Loucy (cell line): ENCODE data around the gene MSX1.

Source experiments
- EZH2phosphoT487 ChIP-seq: fragments of 200-600 bp; IDR thresholded peaks from 2 replicates; pipeline ENCODE4 v1.6.1; 2018; ENCODE audit warnings: antibody characterized with exemption, mild to moderate bottlenecking, moderate library complexity, borderline replicate concordance
- TF ChIP-seq, protein P1 (sequence below): fragments of 200-600 bp; sonication (generic); conservative IDR thresholded peaks from 2 replicates; pipeline ENCODE4 v1.5.1; 2014; ENCODE audit warnings: mild to moderate bottlenecking, antibody characterized with exemption, low read length

DNA sequence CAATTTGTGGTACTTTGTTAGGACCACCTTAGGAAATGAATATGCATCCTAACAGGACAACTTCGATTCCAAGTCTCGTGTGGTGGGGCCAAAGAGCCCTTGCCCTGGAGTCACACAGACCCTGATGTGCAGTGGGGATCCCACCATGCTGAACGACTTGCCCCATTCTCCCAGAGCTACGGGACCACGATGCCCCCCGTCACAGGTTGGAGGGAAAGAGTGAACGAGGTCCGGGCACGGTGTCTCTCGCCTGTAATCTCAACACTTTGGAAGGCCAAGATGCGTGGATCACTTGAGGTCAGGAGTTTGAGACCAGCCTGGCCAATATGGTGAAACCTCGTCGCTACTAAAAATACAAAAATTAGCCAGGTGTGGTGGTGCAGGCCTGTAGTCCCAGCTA, 14.4 kb upstream of the MSX1 start:
- TF ChIP-seq, protein P1, sequence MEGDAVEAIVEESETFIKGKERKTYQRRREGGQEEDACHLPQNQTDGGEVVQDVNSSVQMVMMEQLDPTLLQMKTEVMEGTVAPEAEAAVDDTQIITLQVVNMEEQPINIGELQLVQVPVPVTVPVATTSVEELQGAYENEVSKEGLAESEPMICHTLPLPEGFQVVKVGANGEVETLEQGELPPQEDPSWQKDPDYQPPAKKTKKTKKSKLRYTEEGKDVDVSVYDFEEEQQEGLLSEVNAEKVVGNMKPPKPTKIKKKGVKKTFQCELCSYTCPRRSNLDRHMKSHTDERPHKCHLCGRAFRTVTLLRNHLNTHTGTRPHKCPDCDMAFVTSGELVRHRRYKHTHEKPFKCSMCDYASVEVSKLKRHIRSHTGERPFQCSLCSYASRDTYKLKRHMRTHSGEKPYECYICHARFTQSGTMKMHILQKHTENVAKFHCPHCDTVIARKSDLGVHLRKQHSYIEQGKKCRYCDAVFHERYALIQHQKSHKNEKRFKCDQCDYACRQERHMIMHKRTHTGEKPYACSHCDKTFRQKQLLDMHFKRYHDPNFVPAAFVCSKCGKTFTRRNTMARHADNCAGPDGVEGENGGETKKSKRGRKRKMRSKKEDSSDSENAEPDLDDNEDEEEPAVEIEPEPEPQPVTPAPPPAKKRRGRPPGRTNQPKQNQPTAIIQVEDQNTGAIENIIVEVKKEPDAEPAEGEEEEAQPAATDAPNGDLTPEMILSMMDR: no peak
- TF ChIP-seq EZH2phosphoT487: no peak
